Suppressor macrophage treated with lipopolysaccharide for 4 hours (primary cell): ENCODE measurements around the gene ECM2.

ENCODE experiments used
- DNase-seq: peaks from one replicate; pipeline ENCODE4 v3.0.0-alpha.2; 2020

Gene ECM2

DNA sequence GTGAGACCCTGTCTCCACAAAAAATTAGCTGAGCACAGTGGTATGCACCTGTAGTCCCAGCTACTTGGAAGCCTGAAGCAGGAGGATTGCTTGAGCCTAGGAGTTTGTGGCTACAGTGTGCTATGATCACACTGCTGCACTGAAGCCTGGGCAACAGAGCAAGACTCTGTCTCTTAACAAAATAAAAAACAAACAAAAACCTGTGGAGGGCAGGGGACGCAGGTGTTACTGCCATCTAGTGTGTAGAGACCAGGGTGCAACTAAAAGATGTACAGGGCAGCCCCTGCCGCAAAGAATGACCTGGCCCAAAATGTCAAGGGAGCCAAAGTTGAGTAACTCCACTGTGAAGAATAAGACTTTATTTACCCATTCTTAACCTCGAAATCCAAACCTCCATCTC, 80.6 kb downstream of the ECM2 start:
- no peak for DNase-seq

GRCh38 chr9:92446536-92446935, 89.3 kb downstream of the ECM2 start:
- no peak for DNase-seq
